ENCODE measurements around the gene COL11A2.

Gene COL11A2

DNA sequence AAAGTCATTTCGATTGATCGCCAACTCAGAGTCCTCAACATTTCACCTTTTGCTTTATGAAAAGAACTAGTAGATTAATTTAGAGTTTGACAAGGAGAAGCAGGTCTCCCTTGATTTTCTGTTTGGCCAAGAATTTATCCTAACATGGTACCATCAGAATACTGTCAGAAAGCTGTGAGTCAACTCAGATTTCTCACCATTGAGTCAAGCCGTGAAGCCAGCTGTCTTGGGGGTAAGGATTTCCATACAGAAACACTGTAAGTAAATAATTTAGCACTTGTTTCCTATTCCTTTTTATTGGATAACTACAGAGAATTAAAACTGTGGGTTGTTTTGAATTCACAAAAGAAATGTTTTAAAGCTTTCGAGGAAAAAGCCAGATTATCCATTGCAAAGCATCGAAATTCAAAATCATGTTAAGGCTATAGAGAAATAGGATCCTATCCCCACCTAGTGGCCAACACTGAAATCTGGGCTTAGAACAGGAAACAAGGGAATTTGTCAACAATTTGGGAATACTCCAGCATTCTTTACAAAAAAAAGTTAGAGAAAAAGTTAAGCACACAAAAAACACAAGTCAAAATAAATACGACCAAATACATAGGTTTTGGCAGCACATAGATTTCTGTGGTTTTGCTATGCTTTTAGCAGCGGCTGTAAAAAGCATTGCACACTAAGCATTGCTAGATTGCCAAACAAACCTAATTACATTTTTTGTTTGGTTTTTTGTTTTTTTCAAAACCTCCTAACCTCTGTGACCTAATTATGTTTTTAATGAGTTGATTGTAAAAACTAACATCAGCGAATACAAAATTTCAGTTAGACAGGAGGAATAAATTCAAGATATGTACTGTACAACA lies 44.2 kb downstream of the COL11A2 start:
- no peak for DNase-seq

DNA sequence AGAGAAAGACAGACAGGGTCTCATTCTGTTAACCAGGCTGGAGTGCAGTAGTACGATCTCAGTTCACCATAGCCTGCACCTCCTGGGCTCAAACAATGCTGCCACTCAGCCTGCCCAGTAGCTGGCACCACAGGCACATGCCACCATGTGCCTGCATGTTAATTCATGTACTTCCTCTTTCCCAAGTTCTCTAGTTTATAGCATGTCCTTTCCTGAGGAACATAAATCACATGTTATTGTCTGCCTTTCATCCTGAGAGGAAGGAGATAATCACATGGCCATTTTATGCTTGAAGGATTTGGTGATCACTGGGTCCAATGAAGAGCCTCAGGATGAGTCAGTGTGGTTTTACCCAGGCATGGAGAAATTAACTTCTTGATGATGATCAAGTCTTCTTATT lies 47.9 kb downstream of the COL11A2 start:
- no peak for DNase-seq

DNA sequence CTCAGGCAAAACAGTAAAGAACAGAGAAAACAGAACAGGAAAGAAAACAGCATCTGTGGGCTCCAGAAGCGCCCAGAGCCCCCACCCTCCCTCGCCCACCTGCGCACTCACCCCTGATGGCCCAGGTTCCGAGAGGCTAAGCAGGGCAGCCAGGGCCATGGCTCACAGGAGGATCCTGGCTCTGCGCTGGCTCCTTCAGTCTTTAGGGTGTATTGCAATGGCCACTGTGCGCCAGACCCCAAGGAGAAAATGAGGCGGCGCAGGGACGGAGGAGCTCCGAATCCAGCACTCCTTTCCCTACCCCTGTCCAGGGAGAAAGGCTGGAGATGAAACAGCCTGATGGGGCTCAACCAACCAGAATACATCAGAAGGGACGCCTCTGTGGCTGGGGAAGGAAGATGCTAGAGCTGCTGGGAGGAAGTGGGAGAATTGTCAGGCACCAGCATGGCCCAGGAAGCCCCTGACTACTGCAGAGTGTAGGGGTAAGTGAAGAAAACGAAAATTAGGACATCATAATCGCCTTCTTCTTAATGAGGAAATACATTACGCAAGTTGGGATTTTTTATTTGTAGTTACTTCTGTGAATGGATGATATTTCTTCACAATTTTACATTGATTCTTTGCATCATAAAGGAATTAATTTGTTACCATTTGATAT lies 49.0 kb downstream of the COL11A2 start:
- no peak for DNase-seq

DNA sequence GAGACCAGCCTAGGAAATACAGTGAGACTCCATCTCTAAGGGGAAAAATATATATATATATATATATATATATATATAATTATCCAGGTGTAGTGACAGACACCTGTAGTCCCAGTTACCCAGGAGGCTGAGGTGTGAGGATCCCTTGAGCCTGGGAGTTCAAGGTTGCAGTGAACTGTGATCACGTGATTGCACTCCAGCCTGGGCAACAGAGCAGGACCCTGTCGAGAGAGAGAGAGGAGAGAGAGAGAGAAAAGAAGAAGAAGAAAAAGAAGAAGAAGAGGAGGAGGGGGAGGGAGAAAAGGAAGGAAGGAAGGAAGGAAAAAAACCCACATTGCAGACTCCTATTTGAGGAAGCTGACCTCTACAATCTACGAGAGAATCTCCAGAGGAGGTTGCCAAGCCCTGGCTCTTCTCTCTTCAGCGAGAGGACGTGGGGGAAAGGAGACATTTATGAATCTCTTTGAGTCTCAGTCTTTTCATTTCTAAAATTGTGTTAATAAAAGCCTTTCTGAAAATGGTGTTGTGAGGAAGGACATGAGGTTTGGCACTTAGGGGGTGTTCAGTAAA lies 49.7 kb downstream of the COL11A2 start:
- no peak for DNase-seq

DNA sequence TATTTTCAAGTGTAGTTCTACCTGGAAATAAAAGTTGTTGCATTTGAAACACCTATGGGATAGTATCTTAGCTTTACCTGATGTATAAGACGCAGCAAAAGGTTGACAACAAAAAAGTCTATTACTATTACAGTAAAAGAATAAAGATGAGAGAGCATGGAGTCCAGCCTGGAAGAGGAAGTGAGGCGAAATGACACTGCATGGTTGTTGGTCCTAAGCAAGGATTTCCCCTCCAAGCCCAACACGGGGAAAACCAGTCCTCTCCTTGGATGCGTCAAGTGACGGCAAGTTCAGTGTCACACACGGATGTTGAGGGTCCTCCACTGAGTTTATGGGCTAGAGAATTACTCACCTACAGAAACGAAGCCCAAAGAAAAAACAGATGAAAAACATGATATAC lies 51.7 kb downstream of the COL11A2 start:
- no peak for DNase-seq

DNA sequence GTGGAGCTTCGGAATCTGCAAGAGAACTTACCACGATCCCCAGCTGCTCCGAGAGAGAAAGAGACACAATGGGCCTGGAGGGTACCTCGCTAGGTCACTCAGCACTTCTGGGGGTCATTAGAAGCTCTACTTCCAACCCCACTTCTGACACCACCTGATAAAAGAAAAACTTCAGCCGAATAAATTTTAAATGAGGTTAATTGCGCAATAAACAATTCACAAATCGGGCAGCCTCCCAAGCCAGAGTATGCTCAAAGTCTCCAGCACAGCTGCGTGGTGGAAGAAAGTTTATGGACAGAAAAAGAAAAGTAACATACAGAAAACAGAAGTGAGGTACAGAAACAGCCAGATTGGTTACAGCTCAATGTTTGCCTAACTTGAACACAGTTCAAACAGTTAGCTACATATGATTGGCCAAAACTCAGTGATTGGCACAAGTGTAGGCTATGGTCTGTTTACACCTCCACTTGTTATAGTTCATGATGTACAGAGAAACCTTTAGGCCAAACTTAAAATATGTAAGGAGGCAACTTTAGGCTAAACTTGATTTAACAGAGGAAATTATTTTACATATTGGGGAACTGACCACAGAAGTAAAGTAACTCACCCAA lies 52.6 kb downstream of the COL11A2 start:
- no peak for DNase-seq

DNA sequence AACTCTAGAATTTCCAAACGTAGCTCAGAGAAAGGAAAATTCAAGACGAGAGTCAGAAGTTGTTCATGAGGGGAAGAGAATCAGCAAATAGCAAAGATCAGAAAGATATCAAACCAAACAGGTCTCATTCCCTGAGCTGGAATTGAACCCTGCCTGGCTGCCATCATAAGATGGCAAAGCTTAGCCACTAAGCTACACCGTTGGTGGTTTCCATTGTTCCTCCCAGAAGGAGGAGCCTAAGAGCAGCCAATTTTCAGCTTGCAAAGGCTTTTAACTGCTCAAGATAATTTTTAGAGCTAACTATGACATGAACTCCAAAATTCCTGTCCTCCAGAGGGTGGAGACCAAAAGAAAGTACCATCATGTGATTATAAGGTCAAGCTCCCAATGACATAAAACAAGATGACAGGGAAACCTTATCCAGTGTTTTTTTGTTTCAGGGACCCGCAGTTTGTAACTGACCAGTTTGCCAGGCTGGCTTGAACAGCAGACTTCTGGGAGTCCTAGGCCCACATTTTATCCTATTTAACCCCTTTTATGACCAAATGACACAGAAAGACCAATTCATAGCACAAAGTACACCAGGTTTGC lies 55.9 kb downstream of the COL11A2 start:
- DNase-seq, result no peak

DNA sequence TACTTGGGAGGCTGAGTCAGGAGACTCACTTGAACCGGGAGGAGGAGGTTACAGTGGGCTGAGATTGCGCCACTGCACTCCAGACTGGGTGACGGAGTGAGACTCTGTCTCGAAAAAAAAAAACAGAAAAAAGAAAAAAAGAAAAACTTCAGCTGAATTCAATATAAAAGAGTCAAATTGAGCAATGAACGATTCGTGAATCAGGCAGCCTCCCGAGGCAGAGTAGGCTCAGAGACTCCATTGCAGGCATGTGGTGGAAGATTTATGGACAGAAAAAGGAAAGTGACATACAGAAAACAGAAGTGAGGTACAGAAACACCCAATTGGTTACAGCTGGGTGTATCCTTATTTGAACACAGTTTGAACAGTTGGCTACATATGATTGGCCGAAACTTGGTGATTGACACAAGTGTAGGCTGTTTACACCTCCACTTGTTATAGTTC lies 60.2 kb downstream of the COL11A2 start:
- DNase-seq, result no peak

DNA sequence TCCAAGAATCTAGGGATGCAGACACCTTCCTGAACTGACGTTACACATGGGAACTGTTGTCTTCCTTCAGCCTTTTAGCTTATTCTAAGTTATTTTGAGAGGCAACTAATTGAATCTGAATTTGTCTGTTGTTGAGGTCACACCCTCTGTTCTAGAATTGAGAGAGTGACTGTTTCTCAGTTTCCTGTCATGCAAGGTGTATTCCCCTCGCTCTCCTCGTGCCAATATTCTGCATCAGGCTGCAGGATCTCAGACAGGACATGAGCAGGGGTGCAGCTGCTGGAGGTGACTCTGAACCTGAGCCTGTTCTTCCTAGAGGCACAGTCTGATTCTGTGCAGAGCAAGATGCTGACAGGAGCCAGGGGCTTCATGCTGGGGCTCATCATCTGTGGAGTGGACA lies 63.9 kb downstream of the COL11A2 start:
- no peak for DNase-seq

DNA sequence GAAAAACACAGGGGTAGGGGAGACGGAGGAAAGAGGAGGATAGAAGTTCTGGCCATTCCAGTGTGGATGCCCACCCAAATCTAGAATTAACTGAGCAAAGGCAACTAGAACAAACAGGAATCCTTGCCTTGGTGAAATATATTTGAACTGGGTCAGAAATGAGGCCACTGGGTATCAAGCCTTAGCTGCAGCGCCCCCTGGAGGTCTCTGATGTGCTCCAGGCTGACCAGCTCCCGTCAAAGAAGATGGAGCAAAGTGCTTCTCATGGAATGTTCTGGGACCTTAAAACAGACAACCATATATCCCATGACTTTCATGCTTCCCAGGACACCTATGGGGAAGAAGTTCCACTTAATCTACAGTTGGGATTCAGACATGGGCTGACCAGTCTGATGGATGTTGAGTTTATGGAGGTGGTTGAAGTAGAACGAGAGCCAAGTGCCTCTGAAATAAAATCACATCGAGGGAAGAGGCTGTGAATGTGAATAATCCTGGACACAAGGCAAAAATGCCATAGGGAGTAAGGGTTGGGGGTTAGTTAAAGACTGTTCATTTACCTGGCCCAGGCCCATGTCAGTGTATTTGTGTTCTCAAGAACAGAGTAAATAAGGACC lies 66.1 kb downstream of the COL11A2 start:
- peak; percentile 55 for DNase-seq

DNA sequence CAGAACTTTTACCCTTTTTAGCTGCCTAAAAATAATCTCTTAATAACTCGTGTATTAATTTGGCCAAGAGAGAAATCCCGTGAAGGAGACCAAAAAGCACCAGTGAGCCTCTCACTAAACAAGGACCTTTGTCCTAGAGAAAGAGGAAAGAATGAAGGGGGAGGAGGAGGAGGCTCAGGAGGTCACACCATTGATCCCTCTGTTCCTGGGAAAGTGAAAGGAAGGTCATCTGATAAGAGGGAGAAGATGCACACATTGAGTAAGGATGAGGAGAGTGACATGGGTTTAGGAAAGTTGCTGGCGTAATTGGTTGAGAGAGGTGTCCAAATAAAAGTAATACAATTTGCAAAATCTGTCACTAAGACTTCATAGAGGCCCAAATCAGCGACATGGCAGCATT lies 67.3 kb downstream of the COL11A2 start:
- DNase-seq, result no peak

DNA sequence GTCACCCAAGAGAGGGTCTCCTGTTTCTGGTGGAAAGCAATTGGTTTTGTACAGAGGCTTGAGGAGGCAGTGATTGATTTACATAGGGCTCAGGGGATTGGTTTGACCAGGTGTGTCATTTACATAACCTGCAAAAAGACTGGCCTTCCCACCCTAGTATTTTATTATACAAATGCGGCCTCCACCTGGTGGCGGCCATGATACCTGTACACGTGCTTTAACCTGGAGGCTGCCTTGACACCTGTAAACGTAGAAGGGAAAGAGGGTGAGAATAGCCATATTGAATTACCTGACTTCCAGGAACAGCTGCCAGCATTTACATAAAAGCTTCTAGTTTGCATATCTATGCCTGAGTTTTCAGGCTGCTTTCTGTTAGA lies 67.8 kb downstream of the COL11A2 start:
- DNase-seq, result no peak

DNA sequence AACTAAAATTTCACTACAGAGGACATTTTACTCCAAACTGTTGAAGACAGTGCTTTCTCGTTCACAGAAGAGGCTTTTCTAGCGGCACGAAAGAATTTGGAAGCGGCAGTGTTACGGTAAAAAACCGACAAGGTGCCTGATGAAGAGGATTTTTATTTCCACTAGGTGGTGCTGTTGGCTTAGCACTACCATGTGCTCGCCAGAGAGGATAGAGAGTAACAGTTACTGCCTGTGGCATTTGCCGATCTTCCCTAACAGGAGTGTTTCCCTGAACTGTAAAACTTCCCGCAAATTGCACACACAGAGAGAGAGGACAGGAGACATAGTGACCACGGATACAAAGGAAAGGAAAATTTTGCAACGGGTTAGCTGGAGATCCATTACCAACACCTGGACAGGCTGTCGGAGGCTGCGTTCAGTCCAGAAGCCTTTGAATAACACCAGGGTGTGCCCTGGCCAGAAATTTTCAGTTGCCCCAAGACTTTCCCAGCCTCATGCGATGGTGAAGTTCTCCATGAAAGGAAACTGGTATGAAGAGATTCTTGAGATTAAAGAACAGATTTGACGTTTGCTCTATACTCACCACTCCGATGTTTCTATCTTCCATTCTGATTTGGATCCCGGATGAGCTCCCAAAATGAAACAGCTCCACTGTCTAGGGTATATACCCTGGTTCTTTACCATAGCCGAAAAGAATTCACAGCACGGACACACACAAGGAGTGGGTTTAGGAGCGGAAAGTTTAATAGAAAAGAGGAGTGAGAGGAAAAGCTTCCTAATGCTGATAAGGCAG lies 68.3 kb downstream of the COL11A2 start:
- no peak for DNase-seq

DNA sequence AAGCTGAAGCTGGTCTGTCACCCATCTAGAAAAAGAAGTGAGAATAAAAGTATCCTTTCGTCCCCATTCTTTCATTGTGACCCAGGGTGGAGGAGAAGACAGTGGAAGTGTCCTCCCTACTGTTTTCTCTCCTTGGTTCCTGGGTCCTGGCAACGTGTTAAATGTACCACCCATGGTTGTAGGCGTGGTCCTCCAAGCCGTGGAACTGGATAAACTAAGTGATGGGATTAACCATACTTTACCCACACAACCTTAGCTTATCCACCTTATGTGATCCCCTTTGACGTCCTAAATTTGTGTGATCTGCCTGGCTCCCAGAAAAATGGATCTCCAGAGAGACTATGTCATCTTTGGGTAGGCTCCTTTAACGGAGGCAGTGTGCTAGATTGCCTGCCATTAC lies 69.1 kb downstream of the COL11A2 start:
- DNase-seq, result no peak

DNA sequence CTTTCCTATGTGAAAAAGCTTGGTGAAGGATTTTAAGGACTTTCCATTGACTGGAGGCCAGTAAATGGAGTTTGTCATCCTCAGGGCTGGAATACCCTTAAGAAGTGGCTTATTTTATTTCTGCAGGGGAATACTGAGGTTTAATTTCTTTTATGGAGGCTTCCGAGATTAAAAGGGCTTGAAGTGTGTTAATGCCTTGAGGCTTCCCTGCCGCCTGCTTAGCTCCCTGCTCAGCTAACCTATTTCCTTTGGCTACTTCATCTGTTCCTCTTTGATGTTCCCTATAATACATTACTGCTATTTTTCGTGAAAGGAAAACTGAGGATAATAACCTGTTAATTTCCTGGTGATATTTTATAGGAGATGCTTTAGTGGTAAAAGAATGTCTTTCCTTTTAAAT lies 72.3 kb downstream of the COL11A2 start:
- no peak for DNase-seq

DNA sequence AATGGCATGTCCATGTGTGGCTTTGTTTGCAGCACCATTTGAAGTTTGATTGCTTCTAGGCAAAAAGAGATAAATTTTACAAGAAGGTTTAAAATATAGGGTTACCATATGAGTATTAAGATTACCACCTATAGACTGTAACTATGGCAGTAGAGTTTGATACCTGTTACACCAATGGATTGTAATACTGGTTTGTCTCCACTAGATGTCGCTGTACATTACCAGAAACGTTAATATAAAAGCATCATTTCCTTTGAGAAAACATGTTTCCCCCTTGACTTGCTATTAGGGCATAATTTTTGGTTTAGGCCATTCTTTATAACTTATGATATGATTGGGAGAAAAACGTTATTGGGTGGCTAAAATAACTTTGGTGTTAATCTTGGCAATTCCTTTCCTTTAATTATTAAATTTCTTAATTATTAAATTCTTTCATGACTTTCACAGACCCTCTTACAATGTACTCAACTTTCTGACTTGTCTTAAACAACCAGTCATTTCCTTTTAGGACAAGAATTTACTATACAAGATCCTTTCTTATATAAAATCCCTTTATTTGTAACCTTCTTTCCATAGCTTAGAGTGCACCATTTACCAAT lies 73.6 kb downstream of the COL11A2 start:
- no peak for DNase-seq

DNA sequence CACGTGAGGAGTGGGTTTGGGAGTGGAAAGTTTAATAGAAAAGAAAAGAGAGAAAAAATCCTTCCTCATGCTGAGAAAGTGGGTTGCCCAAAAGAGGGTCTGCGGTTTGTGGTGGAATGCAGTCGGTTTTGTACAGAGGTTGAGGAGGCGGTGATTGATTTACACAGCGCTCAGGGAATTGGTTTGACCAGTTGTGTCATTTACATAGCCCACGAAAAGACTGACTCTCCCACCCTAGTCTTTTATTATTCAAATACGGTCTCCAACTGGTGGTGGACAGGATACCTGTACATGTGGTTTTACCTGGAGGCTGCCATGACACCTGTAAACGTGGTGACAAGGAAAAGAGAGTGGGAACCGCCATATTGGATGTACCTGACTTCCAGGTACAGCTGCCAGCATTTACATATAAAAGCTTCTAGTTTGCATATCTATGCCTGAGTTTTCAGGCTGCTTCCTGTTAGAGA lies 74.4 kb downstream of the COL11A2 start:
- DNase-seq, result no peak

DNA sequence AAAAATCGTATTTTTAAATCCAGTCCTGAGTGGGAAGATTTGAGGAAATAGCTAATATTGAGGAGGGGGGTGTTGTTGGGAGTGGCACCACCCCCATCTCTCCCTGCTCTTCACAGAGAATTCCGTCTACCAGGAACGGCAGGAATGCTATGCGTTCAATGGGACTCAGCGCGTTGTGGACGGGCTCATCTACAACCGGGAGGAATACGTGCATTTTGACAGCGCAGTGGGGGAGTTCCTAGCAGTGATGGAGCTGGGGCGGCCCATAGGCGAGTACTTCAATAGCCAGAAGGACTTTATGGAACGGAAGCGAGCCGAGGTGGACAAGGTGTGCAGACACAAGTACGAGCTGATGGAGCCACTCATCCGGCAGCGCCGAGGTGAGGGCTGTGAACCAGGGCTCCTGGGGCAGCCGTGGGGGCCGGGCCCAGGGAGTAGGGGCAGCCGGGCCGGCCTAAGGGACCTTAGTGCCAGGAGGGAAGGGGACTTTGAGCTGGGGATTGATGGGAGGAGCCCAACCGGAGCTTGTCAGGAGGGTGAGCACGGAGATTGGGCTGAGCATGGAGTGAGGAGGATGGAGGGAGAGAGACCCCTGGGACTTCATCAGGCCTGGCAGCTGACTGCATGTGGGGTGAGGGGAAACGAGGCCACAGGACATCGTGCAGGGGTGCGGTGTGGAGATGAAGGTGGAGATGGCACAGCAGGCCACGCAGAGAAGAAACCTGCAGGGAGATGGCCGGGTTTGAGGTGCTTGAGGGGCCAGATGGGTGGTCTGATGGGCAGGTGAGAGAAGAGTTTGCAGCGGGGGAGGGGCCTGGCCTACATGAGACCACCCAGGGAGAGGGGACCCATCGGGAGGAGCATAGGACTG lies 75.2 kb downstream of the COL11A2 start:
- DNase-seq, result no peak

DNA sequence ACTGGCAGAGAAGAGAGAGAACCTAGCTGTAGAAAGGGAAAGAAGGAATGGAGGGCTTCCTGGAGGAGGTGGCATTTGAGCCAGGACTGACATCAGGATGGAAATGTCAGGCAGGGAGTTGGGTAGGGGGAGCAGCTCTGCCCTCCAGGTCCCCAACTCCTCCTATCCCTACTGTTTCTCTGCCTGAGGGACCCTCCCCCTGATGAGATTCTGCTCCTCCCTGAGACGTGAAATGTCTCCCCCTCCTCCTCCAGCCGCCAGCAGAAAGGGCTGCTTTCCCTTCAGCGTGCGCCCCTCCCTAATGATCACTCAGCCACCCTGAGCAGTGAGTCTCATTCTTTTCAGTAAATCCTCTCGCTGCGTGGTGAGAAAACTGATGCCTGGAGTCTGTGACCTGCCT lies 75.8 kb downstream of the COL11A2 start:
- no peak for DNase-seq

DNA sequence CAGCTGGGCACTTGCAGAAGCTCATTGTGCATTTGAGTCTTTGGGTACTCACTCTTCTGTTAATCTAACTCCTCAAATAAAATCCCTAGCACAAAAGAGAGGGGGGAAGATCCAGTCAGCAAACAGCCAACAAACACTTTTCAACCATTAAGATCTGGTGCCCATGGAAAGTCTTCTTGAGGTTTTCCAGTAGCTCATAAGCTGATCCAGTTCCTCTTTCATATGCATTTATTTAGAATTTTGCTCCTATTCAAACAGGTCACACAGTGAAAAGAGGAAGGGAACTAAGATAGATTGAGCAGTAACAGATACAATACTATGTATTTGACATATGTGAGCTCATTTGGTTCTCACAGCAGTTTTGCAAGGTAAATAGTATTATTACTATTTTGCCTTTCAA lies 77.9 kb downstream of the COL11A2 start:
- no peak for DNase-seq

DNA sequence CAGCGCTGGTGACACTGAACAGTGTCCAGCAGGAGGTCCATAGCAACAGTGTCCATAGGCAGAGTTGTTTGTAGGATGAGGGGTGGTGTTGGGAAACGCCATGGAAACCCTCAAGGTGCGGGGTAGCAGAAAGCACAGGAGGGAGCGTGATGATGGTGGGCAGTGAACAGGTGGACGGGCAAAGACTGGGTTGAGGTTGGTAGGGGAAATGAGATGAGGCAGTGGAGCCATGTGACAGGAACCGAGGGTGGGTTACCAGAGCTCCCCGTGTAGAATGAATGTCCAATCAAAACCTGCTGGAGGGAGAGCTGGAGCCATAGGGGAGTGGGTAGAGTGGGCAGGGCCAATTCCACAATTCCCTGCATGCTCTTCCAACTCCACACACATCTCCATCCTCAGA lies 78.5 kb downstream of the COL11A2 start:
- no peak for DNase-seq
